Measurements from ENCODE around the gene ICA1.

- TF ChIP-seq CTCF (IDR thresholded peaks at IDR 0.05) (no peak), EP300 (IDR thresholded peaks at IDR 0.05) (no peak), POLR2AphosphoS5 (IDR thresholded peaks at IDR 0.05) (no peak), POLR2A (IDR thresholded peaks at IDR 0.05; ENCODE audit: low read depth) (no peak)
Measured at GRCh38 chr7:8085420-8085819, 176.5 kb downstream of the ICA1 start.

All from esophagus muscularis mucosa (tissue), 4 donors.